OCI-LY1 (cell line): ENCODE data around the gene ZNF536.

Experiments used
- H2AFZ ChIP-seq: fragments of 200-600 bp; sonication (generic), shearing (Covaris generic); 2 replicates; pipeline ENCODE4 v1.6.0; 2014; ENCODE audit warnings: antibody characterized with exemption, mild to moderate bottlenecking, low read length
- H3F3A ChIP-seq: fragments of 200-600 bp; sonication (generic), shearing (Covaris generic); 2 replicates; pipeline ENCODE4 v1.6.0; 2014; ENCODE audit warnings: mild to moderate bottlenecking, antibody characterized with exemption, low read length, moderate library complexity; ENCODE audit not compliant: insufficient read depth
- H3K27ac ChIP-seq: fragments of 200-600 bp; sonication (generic); 2 replicates; pipeline ENCODE4 v1.5.1; 2014; ENCODE audit warnings: low read length, mixed run types, mild to moderate bottlenecking, low read depth; ENCODE audit not compliant: poor library complexity, severe bottlenecking
- H3K27me3 ChIP-seq: fragments of 200-600 bp; sonication (generic); 2 replicates; pipeline ENCODE4 v1.6.0; 2014; ENCODE audit warnings: antibody characterized with exemption, mild to moderate bottlenecking, low read length, moderate library complexity; ENCODE audit not compliant: insufficient read depth
- H3K36me3 ChIP-seq: fragments of 200-600 bp; sonication (generic); 2 replicates; pipeline ENCODE4 v1.6.1; 2014; ENCODE audit warnings: mild to moderate bottlenecking, antibody characterized with exemption, low read length, moderate library complexity, mixed read lengths; ENCODE audit not compliant: insufficient read depth
- H3K4me1 ChIP-seq: fragments of 200-600 bp; sonication (generic); 2 replicates; pipeline ENCODE4 v1.5.1; 2014; ENCODE audit warnings: mild to moderate bottlenecking, low read length, moderate library complexity; ENCODE audit not compliant: insufficient read depth, severe bottlenecking
- H3K4me2 ChIP-seq: fragments of 200-600 bp; sonication (generic), shearing (Covaris generic); 2 replicates; pipeline ENCODE4 v1.6.1; 2014; ENCODE audit warnings: low read length
- H3K4me3 ChIP-seq: fragments of 200-600 bp; sonication (generic); 2 replicates; pipeline ENCODE4 v1.5.1; 2014; ENCODE audit warnings: low read length, low read depth, mild to moderate bottlenecking, mixed read lengths; ENCODE audit not compliant: poor library complexity, severe bottlenecking
- H3K79me2 ChIP-seq: fragments of 200-600 bp; shearing (Covaris generic); 2 replicates; pipeline ENCODE4 v1.6.1; 2016; ENCODE audit warnings: mixed run types, low read length, mixed read lengths; ENCODE audit not compliant: insufficient read depth
- H3K9ac ChIP-seq: fragments of 200-600 bp; sonication (generic), shearing (Covaris generic); 2 replicates; pipeline ENCODE4 v1.6.1; 2014; ENCODE audit warnings: mild to moderate bottlenecking, low read length, mixed read lengths
- H3K9me2 ChIP-seq: fragments of 200-600 bp; sonication (generic), shearing (Covaris generic); 2 replicates; pipeline ENCODE4 v1.6.1; 2014; ENCODE audit warnings: low read depth, mild to moderate bottlenecking, low read length, mixed read lengths
- H3K9me3 ChIP-seq: fragments of 200-600 bp; shearing (Covaris generic); 2 replicates; pipeline ENCODE4 v1.6.1; 2014; ENCODE audit warnings: low read length, mixed read lengths
- H4K20me1 ChIP-seq: fragments of 200-600 bp; sonication (generic), shearing (Covaris generic); 2 replicates; pipeline ENCODE4 v1.6.0; 2016; ENCODE audit warnings: mild to moderate bottlenecking, low read length; ENCODE audit not compliant: insufficient read depth
- EZH2 ChIP-seq: fragments of 200-600 bp; sonication (generic), shearing (Covaris generic); IDR thresholded peaks from 2 replicates; pipeline ENCODE4 v1.8.0; 2017; ENCODE audit warnings: borderline replicate concordance, mixed run types, mild to moderate bottlenecking, antibody characterized with exemption, low read length, moderate library complexity, mixed read lengths
- TF ChIP-seq, protein P1 (sequence below): fragments of 200-600 bp; sonication (generic), shearing (Covaris generic); IDR thresholded peaks from 2 replicates; pipeline ENCODE4 v1.5.1; 2017; ENCODE audit warnings: mild to moderate bottlenecking, antibody characterized with exemption, low read length, moderate library complexity, mixed read lengths

The ZNF536 gene

DNA sequence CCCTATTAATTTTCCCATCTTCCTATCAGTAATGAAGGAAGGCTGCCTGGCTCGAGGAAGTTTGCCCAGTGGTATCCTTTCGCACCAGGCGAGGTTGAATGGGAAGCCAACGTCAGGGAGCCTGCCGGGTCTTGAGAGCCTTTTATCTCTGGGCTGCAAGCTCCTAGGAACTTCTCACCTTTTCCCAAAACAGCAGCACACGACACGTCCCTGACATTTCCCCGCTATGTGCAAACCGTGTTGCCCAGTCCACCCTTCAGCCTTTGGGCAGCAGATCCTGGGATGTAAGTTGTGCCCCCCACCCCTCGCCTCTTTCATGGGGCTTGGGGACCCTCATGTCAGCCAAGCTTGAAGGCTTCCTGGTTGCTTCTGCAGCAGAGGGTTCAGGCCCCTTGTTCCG, 179.1 kb downstream of the ZNF536 start:
- Histone ChIP-seq H3F3A (no peaks in the 10 kb centered on the region), H3K9me2 (no peaks in the 10 kb centered on the region)

DNA sequence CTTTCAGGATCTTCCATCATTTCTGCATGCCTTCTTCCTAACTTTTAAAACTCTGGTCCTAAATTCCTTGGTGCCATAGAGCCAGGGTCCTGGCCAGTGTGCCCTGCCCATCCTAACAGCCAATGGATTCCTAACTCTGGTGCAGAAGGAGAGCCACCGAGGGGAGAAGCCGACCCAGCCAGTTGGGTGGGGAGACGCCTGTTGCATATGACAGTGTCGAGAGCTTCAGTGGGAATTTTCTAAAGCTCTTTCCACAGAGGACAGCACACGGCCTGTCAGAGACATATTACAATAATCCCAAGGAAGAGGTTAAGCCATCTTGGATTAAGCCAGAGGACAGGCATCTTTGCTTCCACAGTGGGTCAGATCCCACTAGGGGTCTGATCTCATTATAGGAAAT, 180.4 kb downstream of the ZNF536 start:
- Histone ChIP-seq H3F3A (no peaks in the 10 kb centered on the region), H3K9ac (no peak overlapping the region), H3K36me3 (no peaks in the 10 kb centered on the region), H3K9me2 (no peaks in the 10 kb centered on the region), H3K79me2 (no peaks in the 10 kb centered on the region), H3K27me3 (0 out of 2 replicates have a peak, but pooled peaks cover 8% of the 10 kb centered on the region), H3K4me2 (no peak overlapping the region), H3K4me3 (no peak overlapping the region), H3K9me3 (no peaks in the 10 kb centered on the region), H2AFZ (no peak overlapping the region), H4K20me1 (no peaks in the 10 kb centered on the region), H3K4me1 (no peaks in the 10 kb centered on the region), H3K27ac (no peak overlapping the region)
- TF ChIP-seq EZH2 = no peak
- TF ChIP-seq, protein P1, sequence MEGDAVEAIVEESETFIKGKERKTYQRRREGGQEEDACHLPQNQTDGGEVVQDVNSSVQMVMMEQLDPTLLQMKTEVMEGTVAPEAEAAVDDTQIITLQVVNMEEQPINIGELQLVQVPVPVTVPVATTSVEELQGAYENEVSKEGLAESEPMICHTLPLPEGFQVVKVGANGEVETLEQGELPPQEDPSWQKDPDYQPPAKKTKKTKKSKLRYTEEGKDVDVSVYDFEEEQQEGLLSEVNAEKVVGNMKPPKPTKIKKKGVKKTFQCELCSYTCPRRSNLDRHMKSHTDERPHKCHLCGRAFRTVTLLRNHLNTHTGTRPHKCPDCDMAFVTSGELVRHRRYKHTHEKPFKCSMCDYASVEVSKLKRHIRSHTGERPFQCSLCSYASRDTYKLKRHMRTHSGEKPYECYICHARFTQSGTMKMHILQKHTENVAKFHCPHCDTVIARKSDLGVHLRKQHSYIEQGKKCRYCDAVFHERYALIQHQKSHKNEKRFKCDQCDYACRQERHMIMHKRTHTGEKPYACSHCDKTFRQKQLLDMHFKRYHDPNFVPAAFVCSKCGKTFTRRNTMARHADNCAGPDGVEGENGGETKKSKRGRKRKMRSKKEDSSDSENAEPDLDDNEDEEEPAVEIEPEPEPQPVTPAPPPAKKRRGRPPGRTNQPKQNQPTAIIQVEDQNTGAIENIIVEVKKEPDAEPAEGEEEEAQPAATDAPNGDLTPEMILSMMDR = no peak

More for the DNA sequence above, 179.1 kb downstream of the ZNF536 start:
- Histone ChIP-seq H3K9me3 (no peaks in the 10 kb centered on the region), H3K27ac (no peak overlapping the region), H3K4me1 (no peaks in the 10 kb centered on the region), H3K4me3 (no peak overlapping the region), H3K4me2 (no peak overlapping the region), H3K9ac (no peak overlapping the region), H3K36me3 (no peaks in the 10 kb centered on the region), H4K20me1 (no peaks in the 10 kb centered on the region), H2AFZ (no peak overlapping the region), H3K79me2 (no peaks in the 10 kb centered on the region), H3K27me3 (0 out of 2 replicates have a peak, but pooled peaks cover 8% of the 10 kb centered on the region)
- TF ChIP-seq, protein P1 = no peak
- no peak for TF ChIP-seq EZH2

DNA sequence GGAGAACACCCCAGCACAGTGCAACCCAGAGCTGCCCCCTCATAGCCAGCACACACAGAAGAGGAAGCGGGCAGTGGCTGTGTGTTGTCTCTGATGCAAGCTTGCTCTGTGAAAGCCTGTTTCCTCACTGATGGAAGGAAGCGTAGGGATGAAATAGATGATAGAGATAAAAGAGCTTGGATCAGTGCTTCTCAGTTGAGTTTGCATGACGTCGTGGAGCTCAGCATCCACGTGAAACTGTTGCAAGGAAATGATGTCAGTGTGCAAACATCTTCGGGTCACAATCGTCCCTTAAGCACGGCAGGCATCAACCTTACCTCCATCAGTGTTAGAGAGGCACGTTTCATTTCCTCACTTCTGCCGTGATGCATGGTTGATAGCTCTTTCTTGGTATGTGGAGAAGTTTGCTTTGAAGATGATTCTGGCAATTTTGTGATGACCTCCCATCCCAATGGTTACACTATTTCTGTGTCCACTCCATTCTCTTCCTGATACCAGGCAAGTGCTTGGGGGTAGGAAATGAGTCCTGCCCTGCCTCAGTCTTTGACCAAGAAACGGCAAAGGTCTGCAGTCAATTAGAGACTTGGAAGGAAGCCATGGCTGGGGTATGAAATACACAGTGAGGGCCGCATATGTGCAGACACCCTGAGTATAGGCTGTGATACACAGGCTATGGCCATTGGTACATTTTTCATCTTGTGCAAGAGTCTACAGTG, 183.0 kb downstream of the ZNF536 start:
- no peaks in the 10 kb centered on the region for H3F3A ChIP-seq
- TF ChIP-seq, protein P1 = no peak
- TF ChIP-seq EZH2 = no peak
- H3K9ac ChIP-seq = no peak overlapping the region
- no peak overlapping the region for H3K27ac ChIP-seq
- no peak overlapping the region for H2AFZ ChIP-seq
- no peaks in the 10 kb centered on the region for H3K4me1 ChIP-seq
- no peak overlapping the region for H3K4me3 ChIP-seq
- no peaks in the 10 kb centered on the region for H3K36me3 ChIP-seq
- no peaks in the 10 kb centered on the region for H3K79me2 ChIP-seq
- 0 out of 2 replicates have a peak, but pooled peaks cover 8% of the 10 kb centered on the region for H3K27me3 ChIP-seq
- no peaks in the 10 kb centered on the region for H3K9me2 ChIP-seq
- no peaks in the 10 kb centered on the region for H3K9me3 ChIP-seq
- no peaks in the 10 kb centered on the region for H4K20me1 ChIP-seq
- no peak overlapping the region for H3K4me2 ChIP-seq
